GM12864 (cell line): ENCODE measurements around the gene TMEM86B.
A peak's percentile ranks its signal among the peaks of the same experiment; 100 is the strongest.
"Not testable (repeated sequence)": the region's sequence is repeated elsewhere in the genome, so short reads cannot be mapped to it uniquely, and the experiment has no call there.

Experiments used
- DNase-seq: peaks from one replicate; pipeline ENCODE4 v3.0.0-alpha.2; 2011; ENCODE audit warnings: low read depth
- H3K4me3 ChIP-seq: 2 replicates; pipeline ENCODE4 v1.5.1; 2011; ENCODE audit warnings: mild to moderate bottlenecking, low read depth, low read length, control low read depth
- TF ChIP-seq, protein P1 (sequence below): IDR thresholded peaks from 2 replicates; pipeline ENCODE4 v1.5.1; 2011; ENCODE audit warnings: low read depth, mild to moderate bottlenecking, moderate library complexity, low read length, control low read depth, inconsistent platforms; ENCODE audit errors: missing control alignments

TMEM86B gene

GRCh38 chr19:55208880-55209692, 19.5 kb downstream of the TMEM86B start, which contains the start of gene PTPRH:
PTPRH (minus strand) TSS chr19:55209501; CDS start chr19:55209433, 68 bp downstream.
- DNase-seq = no peak
- TF ChIP-seq, protein P1, sequence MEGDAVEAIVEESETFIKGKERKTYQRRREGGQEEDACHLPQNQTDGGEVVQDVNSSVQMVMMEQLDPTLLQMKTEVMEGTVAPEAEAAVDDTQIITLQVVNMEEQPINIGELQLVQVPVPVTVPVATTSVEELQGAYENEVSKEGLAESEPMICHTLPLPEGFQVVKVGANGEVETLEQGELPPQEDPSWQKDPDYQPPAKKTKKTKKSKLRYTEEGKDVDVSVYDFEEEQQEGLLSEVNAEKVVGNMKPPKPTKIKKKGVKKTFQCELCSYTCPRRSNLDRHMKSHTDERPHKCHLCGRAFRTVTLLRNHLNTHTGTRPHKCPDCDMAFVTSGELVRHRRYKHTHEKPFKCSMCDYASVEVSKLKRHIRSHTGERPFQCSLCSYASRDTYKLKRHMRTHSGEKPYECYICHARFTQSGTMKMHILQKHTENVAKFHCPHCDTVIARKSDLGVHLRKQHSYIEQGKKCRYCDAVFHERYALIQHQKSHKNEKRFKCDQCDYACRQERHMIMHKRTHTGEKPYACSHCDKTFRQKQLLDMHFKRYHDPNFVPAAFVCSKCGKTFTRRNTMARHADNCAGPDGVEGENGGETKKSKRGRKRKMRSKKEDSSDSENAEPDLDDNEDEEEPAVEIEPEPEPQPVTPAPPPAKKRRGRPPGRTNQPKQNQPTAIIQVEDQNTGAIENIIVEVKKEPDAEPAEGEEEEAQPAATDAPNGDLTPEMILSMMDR = no peak
- H3K4me3 ChIP-seq = no peak within 1 kb of the TSS

GRCh38 chr19:55206664-55207500, 21.7 kb downstream of the TMEM86B start:
- TF ChIP-seq, protein P1 = no peak
- no peak for DNase-seq
- H3K4me3 ChIP-seq = no peak overlapping the region

- not testable (repeated sequence) for H3K4me3 ChIP-seq, DNase-seq
- TF ChIP-seq, protein P1 = peak; percentile 15
Measured at GRCh38 chr19:55202199-55202598, 26.4 kb downstream of the TMEM86B start.

DNA sequence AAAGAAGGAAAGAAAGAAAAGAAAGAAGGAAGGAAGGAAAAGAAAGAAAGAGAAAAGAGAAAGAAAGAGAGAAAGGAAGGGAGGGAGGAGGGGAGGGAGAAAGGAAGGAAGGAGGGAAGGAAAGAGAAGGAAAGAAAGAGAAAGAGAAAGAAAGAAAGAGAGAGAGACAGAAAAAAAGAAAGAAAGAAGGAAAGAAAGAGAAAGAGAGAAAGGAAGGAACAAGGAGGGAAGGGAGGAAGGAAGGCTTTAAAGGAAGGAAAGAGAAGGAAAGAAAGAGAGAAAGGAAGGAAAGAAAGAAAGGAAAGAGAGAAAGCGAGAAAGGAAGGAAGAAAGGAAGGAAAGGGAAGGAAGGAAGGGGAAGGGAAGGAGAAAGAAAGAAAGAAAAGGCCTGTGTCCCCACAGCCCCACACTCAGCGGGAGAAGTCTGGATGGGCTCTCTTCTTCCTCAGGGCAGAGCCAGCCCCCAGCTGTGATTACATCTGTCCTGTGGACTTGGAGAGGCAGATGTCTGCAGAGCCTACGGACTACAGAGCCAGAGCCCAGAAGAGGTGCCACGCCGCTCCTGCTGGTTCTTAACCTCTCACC, 28.9 kb downstream of the TMEM86B start:
- no peak for DNase-seq
- TF ChIP-seq, protein P1 = no peak
- H3K4me3 ChIP-seq = no peak overlapping the region

DNA sequence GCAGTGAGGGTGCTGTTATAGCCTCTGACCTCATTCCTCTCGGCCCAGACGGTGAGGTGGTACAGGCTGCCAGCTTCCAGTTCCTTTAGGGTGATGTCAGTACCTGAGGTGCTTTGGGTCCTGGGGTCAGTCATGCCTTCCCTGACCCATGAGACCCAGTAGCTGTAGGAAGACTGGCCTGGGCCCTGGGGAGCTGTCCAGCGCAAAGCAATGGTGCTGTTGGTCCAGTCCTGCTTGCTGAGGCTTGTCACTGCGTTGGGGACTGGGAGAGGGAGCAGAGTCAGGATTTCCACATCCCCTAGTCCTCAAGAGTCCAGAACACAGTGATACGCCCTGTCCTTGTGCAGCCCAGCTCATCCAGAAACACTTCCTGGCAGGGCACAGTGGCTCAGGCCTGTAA, 29.9 kb downstream of the TMEM86B start:
- TF ChIP-seq, protein P1 = no peak
- H3K4me3 ChIP-seq = no peak overlapping the region
- no peak for DNase-seq

- TF ChIP-seq, protein P1 = no peak
- H3K4me3 ChIP-seq = no peak overlapping the region
- DNase-seq = no peak
Measured at GRCh38 chr19:55197528-55197927, 31.0 kb downstream of the TMEM86B start.
